GM12878 (cell line): ENCODE measurements around the gene FAM124B. TPM values are rescaled to one million over a fixed set of nuclear protein-coding genes. Genes with fewer than 3 reads are reported as not detected.

Experiments used
- ATAC-seq: fragments of 200-7000 bp; cut with Tn5 transposase; 3 replicates; pipeline ENCODE4 v1.9.1; 2020; ENCODE audit warnings: mild to moderate bottlenecking, moderate library complexity
- BruUV-seq: library from RNA; stranded (reverse); fragments of 400-500 nt; replicated peaks from 2 replicates; lab custom pipeline; 2021; lab: Mats Ljungman, UMichigan
- CTCF ChIA-PET: fragments of 300-600 bp; sonication (Branson Sonifier 250); formaldehyde crosslinking; extraction: SDS; loops from one replicate; lab custom pipeline; 2021; ENCODE audit warnings: inconsistent platforms; lab: Yijun Ruan, JAX
- POLR2A ChIA-PET: fragments of 350-600 bp; formaldehyde crosslinking; extraction: SDS; loops from one replicate; lab custom pipeline; 2021; ENCODE audit warnings: inconsistent platforms; lab: Charles Lee
- RAD21 ChIA-PET: fragments of 300-600 bp; sonication (Branson Sonifier 250); formaldehyde crosslinking; loops from one replicate; lab custom pipeline; 2023; ENCODE audit warnings: antibody characterized with exemption; ENCODE audit not compliant: unreplicated experiment; lab: Charles Lee
- SMC1A ChIA-PET: fragments of 300-600 bp; sonication (Branson Sonifier 250); formaldehyde crosslinking; loops from one replicate; lab custom pipeline; 2023; ENCODE audit not compliant: unreplicated experiment, uncharacterized antibody; lab: Charles Lee
- DNase-seq: peaks from one replicate; pipeline ENCODE4 v3.0.0-alpha.2; 2011; ENCODE audit warnings: low read depth, low spot score
- FAIRE-seq: peaks from 3 replicates; lab custom pipeline; 2011; peaks lifted over from hg19 to GRCh38; lab: Jason Lieb, UNC
- H2AFZ ChIP-seq: 2 replicates; pipeline ENCODE4 v1.6.0; 2011; ENCODE audit warnings: low read depth, low read length, control low read depth; ENCODE audit not compliant: control insufficient read depth
- H3K27ac ChIP-seq: 2 replicates; pipeline ENCODE4 v1.5.1; 2011; ENCODE audit warnings: control low read depth; ENCODE audit not compliant: control insufficient read depth, insufficient read depth
- H3K27me3 ChIP-seq, 2 experiments: replicated peaks in 1 of 2; 2 replicates each; pipeline versions ENCODE4 v1.6.0 to v1.6.1; 2011; ENCODE audit warnings: low read length in 1 of 2; ENCODE audit not compliant: control insufficient read depth in 2 of 2, insufficient read depth in 2 of 2
- H3K36me3 ChIP-seq, 2 experiments: 2 replicates each; pipeline ENCODE4 v1.5.1; 2011; ENCODE audit warnings: low read length in 1 of 2; ENCODE audit not compliant: control insufficient read depth in 2 of 2, insufficient read depth in 2 of 2
- H3K4me1 ChIP-seq: 2 replicates; pipeline ENCODE4 v1.6.1; 2011; ENCODE audit warnings: mild to moderate bottlenecking, low read length, moderate library complexity, mixed read lengths; ENCODE audit not compliant: control insufficient read depth, insufficient read depth
- H3K4me2 ChIP-seq: 2 replicates; pipeline ENCODE4 v1.6.0; 2011; ENCODE audit warnings: control low read depth; ENCODE audit not compliant: control insufficient read depth, insufficient read depth
- H3K4me3 ChIP-seq: fragments of 200-600 bp; sonication (generic); 2 replicates; pipeline ENCODE4 v1.5.1; 2016
- H3K79me2 ChIP-seq: 2 replicates; pipeline ENCODE4 v1.6.0; 2011; ENCODE audit warnings: low read length; ENCODE audit not compliant: control insufficient read depth, insufficient read depth
- H3K9ac ChIP-seq: 2 replicates; pipeline ENCODE4 v1.8.0; 2011; ENCODE audit warnings: low read length, control low read depth, mixed read lengths; ENCODE audit not compliant: control insufficient read depth, insufficient read depth
- H3K9me3 ChIP-seq: replicated peaks from 3 replicates; pipeline ENCODE4 v1.5.1; 2011; ENCODE audit warnings: mild to moderate bottlenecking, low read length; ENCODE audit not compliant: control insufficient read depth, insufficient read depth
- H4K20me1 ChIP-seq: 2 replicates; pipeline ENCODE4 v1.6.0; 2011; ENCODE audit not compliant: control insufficient read depth, insufficient read depth
- CBFB ChIP-seq: IDR thresholded peaks from 2 replicates; pipeline ENCODE4 v1.6.1; 2016; ENCODE audit warnings: antibody characterized with exemption, low read depth
- IRF5 ChIP-seq: fragments of 450-650 bp; IDR thresholded peaks from 2 replicates; pipeline ENCODE4 v1.6.1; 2017; ENCODE audit warnings: borderline replicate concordance
- JUNB ChIP-seq: IDR thresholded peaks from 2 replicates; pipeline ENCODE4 v1.6.1; 2016; ENCODE audit warnings: antibody characterized with exemption, mild to moderate bottlenecking
- MTA3 ChIP-seq: IDR thresholded peaks from 2 replicates; pipeline ENCODE4 v1.6.1; 2012; ENCODE audit warnings: low read length, inconsistent platforms, borderline replicate concordance
- NFYB ChIP-seq: IDR thresholded peaks from 2 replicates; pipeline ENCODE4 v1.6.1; 2011; ENCODE audit warnings: low read depth, mild to moderate bottlenecking, low read length, improper control_type of control experiment, moderate library complexity; ENCODE audit not compliant: insufficient read depth
- USF2 ChIP-seq: IDR thresholded peaks from 2 replicates; pipeline ENCODE4 v1.6.1; 2011; ENCODE audit warnings: low read depth, low read length, improper control_type of control experiment, borderline replicate concordance
- ZZZ3 ChIP-seq: IDR thresholded peaks from 2 replicates; pipeline ENCODE4 v1.6.1; 2011; ENCODE audit warnings: low read depth; ENCODE audit not compliant: control insufficient read depth, insufficient read length
- WGBS: methylation state at CpG from one replicate; pipeline ENCODE4 v1.1.6; 2016; ENCODE audit warnings: low lambda C conversion rate; ENCODE audit not compliant: insufficient replicate concordance, insufficient coverage; ENCODE audit errors: missing lambda C conversion rate; 5-methylcytosine and 5-hydroxymethylcytosine counted together
- in situ Hi-C: fragments of 300-500 bp; cut with MboI; formaldehyde crosslinking; loops from 9 replicates; pipeline ENCODE4 v1.14.3; 2018; ENCODE audit warnings: mixed read lengths
- intact Hi-C: fragments of 100-400 bp; cut with micrococcal nuclease; formaldehyde crosslinking; loops from one replicate; pipeline ENCODE4 v1.14.2; 2022; ENCODE audit not compliant: unreplicated experiment
- polyA plus RNA-seq, 11 experiments: library from polyadenylated mRNA; depleted of rRNA in 4 of 11; unstranded in 6 of 11; stranded (reverse) in 5 of 11; fragments of >200 nt; fragmentation: Nextera tagmentation in 4 of 11; fragmentation: Illumina TruSeq in 1 of 11; extraction: Ambion mirVana in 4 of 11; extraction: Trizol in 1 of 11; gene quantifications; 1 replicate in 1 of 11; 2 replicates in 10 of 11; pipeline versions ENCODE4 v1.2.1 to v1.2.3, GENCODE V29; 2011 to 2016; ENCODE audit warnings: inconsistent platforms in 2 of 11, missing spikeins in 2 of 11, low read depth in 1 of 11
- total RNA-seq, 4 experiments: library from RNA; depleted of rRNA in 3 of 4; stranded (reverse); fragments of >200 nt in 3 of 4; fragmentation: Illumina TruSeq in 1 of 4; extraction: Trizol in 1 of 4; gene quantifications; 2 replicates each; pipeline versions ENCODE4 v1.2.1 to v1.2.3, GENCODE V29; 2013 to 2021

The FAM124B gene
- total and polyA plus RNA-seq, 10 of the 15 experiments (the other 5 are each of a cell fraction or from before 2014, with no cell fraction given) = not detected

DNA sequence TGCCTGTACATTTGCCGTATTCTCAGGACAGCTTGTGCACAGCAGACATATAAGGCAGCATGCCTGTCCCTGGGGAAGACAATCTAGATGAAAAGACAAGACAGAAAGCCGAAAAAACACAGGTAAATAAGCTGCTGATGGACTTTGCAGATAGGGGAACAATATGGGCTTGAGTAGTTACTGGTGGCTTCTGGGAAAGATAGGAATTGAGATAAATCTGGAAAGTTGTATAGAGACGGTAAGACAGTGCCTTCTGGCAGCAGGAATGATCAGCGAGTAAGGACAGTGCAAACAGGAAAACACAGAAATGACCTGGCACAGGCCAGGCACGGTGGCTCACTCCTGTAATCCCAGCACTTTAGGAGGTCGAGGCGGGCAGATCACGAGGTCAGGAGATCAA lies 70.2 kb downstream of the FAM124B start:
- ChIA-PET CTCF (interaction anchor here (1.3 kb wide), 1 partner anchor 361 kb away, joined by 3 read pairs; no protein-coding TSS in a partner anchor), RAD21 (no interaction called here), SMC1A (no interaction called here), POLR2A (no interaction called here)
- Histone ChIP-seq H3K9me3 (no peaks in the 10 kb centered on the region), H3K27ac (no peak overlapping the region), H3K79me2 (no peaks in the 10 kb centered on the region), H3K9ac (no peak overlapping the region), H2AFZ (no peak overlapping the region), H3K36me3 (no peaks in the 10 kb centered on the region), H3K4me2 (no peak overlapping the region), H3K27me3 (peaks cover 0 to 3% of the 10 kb centered on the region in 2 experiments; a peak in 3 of 4 replicates), H3K4me1 (no peaks in the 10 kb centered on the region), H3K4me3 (no peak overlapping the region), H4K20me1 (no peaks in the 10 kb centered on the region)
- no peak for FAIRE-seq
- intact Hi-C loops = no loop called here
- in situ Hi-C loops = no loop called here
- DNase-seq = no peak
- WGBS = 18% methylated on average over 8 of the region's 8 CpGs
- TF ChIP-seq MTA3 = no peak
- no peak for TF ChIP-seq USF2
- no peak for TF ChIP-seq IRF5
- TF ChIP-seq CBFB = no peak
- TF ChIP-seq NFYB = no peak
- TF ChIP-seq JUNB = no peak
- TF ChIP-seq ZZZ3 = no peak
- no TSS peak for BruUV-seq
- ATAC-seq = no peak
